Esophagus muscularis mucosa (tissue), 4 donors: ENCODE measurements around the gene ERI2.

ENCODE experiments used
- EP300 ChIP-seq: sonication (generic); formaldehyde crosslinking; IDR thresholded peaks from one replicate; pipeline ENCODE4 v1.6.1; 2017; ENCODE audit warnings: antibody characterized with exemption
- POLR2A ChIP-seq: fragments of 450-650 bp; IDR thresholded peaks from one replicate; pipeline ENCODE4 v1.6.1; 2017; ENCODE audit warnings: antibody characterized with exemption, moderate library complexity, mild to moderate bottlenecking, low read depth
- POLR2AphosphoS5 ChIP-seq, 2 donors: sonication (generic); formaldehyde crosslinking; IDR thresholded peaks; one replicate each; pipeline ENCODE4 v1.6.1; 2017; ENCODE audit warnings: antibody characterized with exemption in 2 of 2
- TF ChIP-seq, protein P1 (sequence below), 3 experiments: fragments of 200-600 bp in 2 of 3; fragments of 450-650 bp in 1 of 3; sonication (generic) in 2 of 3; IDR thresholded peaks; one replicate each; pipeline ENCODE4 v1.5.1; 2017 to 2019; ENCODE audit warnings: antibody characterized with exemption in 3 of 3, mild to moderate bottlenecking in 2 of 3, moderate library complexity in 1 of 3

DNA sequence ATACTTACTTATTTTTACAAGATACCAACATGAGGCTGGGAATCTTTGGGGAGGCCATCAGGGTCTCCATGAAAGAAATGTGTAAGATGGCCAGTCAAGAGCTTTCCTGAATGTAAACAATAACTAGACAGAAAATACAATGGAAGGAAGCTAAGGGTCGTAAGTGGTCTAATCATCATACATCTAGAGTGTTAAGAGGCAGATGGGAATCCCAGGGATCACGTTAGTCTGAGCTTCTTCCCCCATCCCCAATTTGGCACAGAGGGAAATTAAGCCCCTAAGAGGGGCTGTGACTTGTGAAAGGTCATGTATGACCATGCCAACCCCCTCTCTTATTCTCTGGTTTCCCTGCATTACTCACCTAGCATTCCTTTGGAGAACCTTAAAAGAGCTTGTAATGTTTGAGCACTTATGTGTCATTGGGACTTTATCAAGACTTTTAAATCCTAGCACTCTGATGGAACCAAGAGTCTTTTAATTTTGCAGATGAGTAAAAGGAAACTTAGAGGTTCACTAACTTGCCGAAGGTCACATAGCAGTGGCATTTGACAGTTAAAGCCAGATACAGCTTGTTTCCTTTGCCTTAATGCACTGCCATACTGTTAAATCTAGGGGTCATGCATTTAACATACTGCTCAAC is 47.8 kb upstream of the ERI2 start:
- TF ChIP-seq, protein P1, sequence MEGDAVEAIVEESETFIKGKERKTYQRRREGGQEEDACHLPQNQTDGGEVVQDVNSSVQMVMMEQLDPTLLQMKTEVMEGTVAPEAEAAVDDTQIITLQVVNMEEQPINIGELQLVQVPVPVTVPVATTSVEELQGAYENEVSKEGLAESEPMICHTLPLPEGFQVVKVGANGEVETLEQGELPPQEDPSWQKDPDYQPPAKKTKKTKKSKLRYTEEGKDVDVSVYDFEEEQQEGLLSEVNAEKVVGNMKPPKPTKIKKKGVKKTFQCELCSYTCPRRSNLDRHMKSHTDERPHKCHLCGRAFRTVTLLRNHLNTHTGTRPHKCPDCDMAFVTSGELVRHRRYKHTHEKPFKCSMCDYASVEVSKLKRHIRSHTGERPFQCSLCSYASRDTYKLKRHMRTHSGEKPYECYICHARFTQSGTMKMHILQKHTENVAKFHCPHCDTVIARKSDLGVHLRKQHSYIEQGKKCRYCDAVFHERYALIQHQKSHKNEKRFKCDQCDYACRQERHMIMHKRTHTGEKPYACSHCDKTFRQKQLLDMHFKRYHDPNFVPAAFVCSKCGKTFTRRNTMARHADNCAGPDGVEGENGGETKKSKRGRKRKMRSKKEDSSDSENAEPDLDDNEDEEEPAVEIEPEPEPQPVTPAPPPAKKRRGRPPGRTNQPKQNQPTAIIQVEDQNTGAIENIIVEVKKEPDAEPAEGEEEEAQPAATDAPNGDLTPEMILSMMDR (IDR thresholded peaks at IDR 0.05), result no peak
- TF ChIP-seq POLR2AphosphoS5 (IDR thresholded peaks at IDR 0.05) (no peak), POLR2A (no peak), EP300 (no peak)
